Osteoblast (primary cell): ENCODE data around the gene FBRSL1. TPM values are rescaled to one million over a fixed set of nuclear protein-coding genes. Genes with fewer than 3 reads are reported as not detected.

Experiments used
- DNase-seq: peaks from one replicate; pipeline ENCODE4 v3.0.0; 2011; ENCODE audit warnings: low spot score, mixed read lengths; ENCODE audit not compliant: insufficient read length; ENCODE audit errors: missing footprints
- H2AFZ ChIP-seq: 2 replicates; pipeline ENCODE4 v1.6.0; 2011; ENCODE audit warnings: mild to moderate bottlenecking, low read length
- H3K27ac ChIP-seq: 2 replicates; pipeline ENCODE4 v1.5.1; 2011; ENCODE audit warnings: mild to moderate bottlenecking, low read depth, low read length, moderate library complexity
- H3K27me3 ChIP-seq: 2 replicates; pipeline ENCODE4 v1.6.0; 2012; ENCODE audit warnings: mild to moderate bottlenecking, control low read depth, inconsistent platforms, low read length, moderate library complexity; ENCODE audit not compliant: insufficient read depth
- H3K36me3 ChIP-seq: 2 replicates; pipeline ENCODE4 v1.5.1; 2011; ENCODE audit warnings: mild to moderate bottlenecking, low read length, control low read depth, moderate library complexity; ENCODE audit not compliant: insufficient read depth
- H3K4me1 ChIP-seq: 2 replicates; pipeline ENCODE4 v1.5.1; 2011; ENCODE audit warnings: mild to moderate bottlenecking, low read length, control low read depth, moderate library complexity; ENCODE audit not compliant: insufficient read depth
- H3K4me2 ChIP-seq: 2 replicates; pipeline ENCODE4 v1.6.0; 2011; ENCODE audit warnings: mild to moderate bottlenecking, low read length; ENCODE audit not compliant: insufficient read depth
- H3K4me3 ChIP-seq: fragments of 200-600 bp; sonication (generic); 3 replicates; pipeline ENCODE4 v1.5.1; 2012; ENCODE audit warnings: mild to moderate bottlenecking, low read length, inconsistent platforms; ENCODE audit not compliant: insufficient read depth
- H3K79me2 ChIP-seq: 2 replicates; pipeline ENCODE4 v1.6.0; 2012; ENCODE audit warnings: mild to moderate bottlenecking, low read length, control low read depth, inconsistent platforms; ENCODE audit not compliant: insufficient read depth
- H3K9me3 ChIP-seq: 2 replicates; pipeline ENCODE4 v1.5.1; 2011; ENCODE audit warnings: low read depth, low read length, control low read depth
- H4K20me1 ChIP-seq: 2 replicates; pipeline ENCODE4 v1.6.0; 2012; ENCODE audit warnings: mild to moderate bottlenecking, low read length, control low read depth; ENCODE audit not compliant: insufficient read depth
- total RNA-seq: library from RNA; depleted of rRNA; stranded (reverse); fragments of >200 nt; gene quantifications from 2 replicates; pipeline ENCODE4 v1.2.3, GENCODE V29; 2012
- TF ChIP-seq, protein P1 (sequence below): IDR thresholded peaks from 2 replicates; pipeline ENCODE4 v1.5.1; 2011; ENCODE audit warnings: mild to moderate bottlenecking, low read depth, low read length, moderate library complexity; ENCODE audit errors: extremely low read depth

FBRSL1 gene
- total RNA-seq, 1 donor = 12.3 TPM

GRCh38 chr12:132527186-132527882 is 37.4 kb downstream of the FBRSL1 start:
- DNase-seq = peak; percentile 88
- no peak overlapping the region for H3K4me3 ChIP-seq
- H3K27me3 ChIP-seq = no peaks in the 10 kb centered on the region
- TF ChIP-seq, protein P1, sequence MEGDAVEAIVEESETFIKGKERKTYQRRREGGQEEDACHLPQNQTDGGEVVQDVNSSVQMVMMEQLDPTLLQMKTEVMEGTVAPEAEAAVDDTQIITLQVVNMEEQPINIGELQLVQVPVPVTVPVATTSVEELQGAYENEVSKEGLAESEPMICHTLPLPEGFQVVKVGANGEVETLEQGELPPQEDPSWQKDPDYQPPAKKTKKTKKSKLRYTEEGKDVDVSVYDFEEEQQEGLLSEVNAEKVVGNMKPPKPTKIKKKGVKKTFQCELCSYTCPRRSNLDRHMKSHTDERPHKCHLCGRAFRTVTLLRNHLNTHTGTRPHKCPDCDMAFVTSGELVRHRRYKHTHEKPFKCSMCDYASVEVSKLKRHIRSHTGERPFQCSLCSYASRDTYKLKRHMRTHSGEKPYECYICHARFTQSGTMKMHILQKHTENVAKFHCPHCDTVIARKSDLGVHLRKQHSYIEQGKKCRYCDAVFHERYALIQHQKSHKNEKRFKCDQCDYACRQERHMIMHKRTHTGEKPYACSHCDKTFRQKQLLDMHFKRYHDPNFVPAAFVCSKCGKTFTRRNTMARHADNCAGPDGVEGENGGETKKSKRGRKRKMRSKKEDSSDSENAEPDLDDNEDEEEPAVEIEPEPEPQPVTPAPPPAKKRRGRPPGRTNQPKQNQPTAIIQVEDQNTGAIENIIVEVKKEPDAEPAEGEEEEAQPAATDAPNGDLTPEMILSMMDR = no peak
- H3K27ac ChIP-seq = no peak overlapping the region
- H3K9me3 ChIP-seq = no peaks in the 10 kb centered on the region
- no peak overlapping the region for H2AFZ ChIP-seq
- H3K79me2 ChIP-seq = no peaks in the 10 kb centered on the region
- H3K4me2 ChIP-seq = no peak overlapping the region
- H4K20me1 ChIP-seq = peaks cover 36% of the 10 kb centered on the region
- no peaks in the 10 kb centered on the region for H3K4me1 ChIP-seq
- no peaks in the 10 kb centered on the region for H3K36me3 ChIP-seq

- no peak overlapping the region for H2AFZ ChIP-seq
- no peaks in the 10 kb centered on the region for H3K36me3 ChIP-seq
- DNase-seq = peak; percentile 89
- TF ChIP-seq, protein P1 = no peak
- H3K27ac ChIP-seq = no peak overlapping the region
- H3K4me1 ChIP-seq = no peaks in the 10 kb centered on the region
- H3K9me3 ChIP-seq = no peaks in the 10 kb centered on the region
- peaks cover 30% of the 10 kb centered on the region for H4K20me1 ChIP-seq
- H3K4me3 ChIP-seq = no peak overlapping the region
- no peak overlapping the region for H3K4me2 ChIP-seq
- H3K27me3 ChIP-seq = no peaks in the 10 kb centered on the region
- H3K79me2 ChIP-seq = no peaks in the 10 kb centered on the region
Measured at GRCh38 chr12:132527883-132528264, 37.9 kb downstream of the FBRSL1 start.

DNA sequence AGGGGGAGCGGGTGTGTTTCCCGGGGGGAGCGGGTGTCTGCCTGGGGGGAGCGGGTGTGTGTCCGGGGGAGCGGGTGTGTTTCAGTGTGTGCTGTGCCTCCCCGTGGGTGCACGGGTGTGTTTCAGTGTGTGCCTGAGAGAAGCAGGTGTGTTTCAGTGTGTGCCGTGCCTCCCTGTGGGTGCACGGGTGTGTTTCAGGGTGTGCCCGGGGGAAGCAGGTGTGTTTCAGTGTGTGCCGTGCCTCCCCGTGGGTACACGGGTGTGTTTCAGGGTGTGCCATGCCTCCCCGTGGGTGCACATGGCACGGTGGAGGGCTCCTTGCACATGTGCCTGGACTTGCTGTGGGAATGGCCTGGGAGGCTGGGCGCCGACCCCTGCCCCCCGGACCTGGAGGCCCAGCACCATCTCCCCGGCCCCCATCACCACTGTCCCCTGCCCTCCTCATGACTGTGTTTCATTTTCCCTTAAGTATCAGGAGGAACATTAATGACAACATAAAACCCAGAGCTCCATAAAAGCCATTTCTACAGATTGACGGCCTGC is 38.7 kb downstream of the FBRSL1 start:
- no peak overlapping the region for H3K4me3 ChIP-seq
- peaks cover 23% of the 10 kb centered on the region for H4K20me1 ChIP-seq
- no peak overlapping the region for H3K27ac ChIP-seq
- H2AFZ ChIP-seq = no peak overlapping the region
- H3K27me3 ChIP-seq = no peaks in the 10 kb centered on the region
- no peaks in the 10 kb centered on the region for H3K4me1 ChIP-seq
- no peaks in the 10 kb centered on the region for H3K79me2 ChIP-seq
- TF ChIP-seq, protein P1 = no peak
- no peaks in the 10 kb centered on the region for H3K9me3 ChIP-seq
- H3K36me3 ChIP-seq = no peaks in the 10 kb centered on the region
- DNase-seq = no peak
- H3K4me2 ChIP-seq = no peak overlapping the region

DNA sequence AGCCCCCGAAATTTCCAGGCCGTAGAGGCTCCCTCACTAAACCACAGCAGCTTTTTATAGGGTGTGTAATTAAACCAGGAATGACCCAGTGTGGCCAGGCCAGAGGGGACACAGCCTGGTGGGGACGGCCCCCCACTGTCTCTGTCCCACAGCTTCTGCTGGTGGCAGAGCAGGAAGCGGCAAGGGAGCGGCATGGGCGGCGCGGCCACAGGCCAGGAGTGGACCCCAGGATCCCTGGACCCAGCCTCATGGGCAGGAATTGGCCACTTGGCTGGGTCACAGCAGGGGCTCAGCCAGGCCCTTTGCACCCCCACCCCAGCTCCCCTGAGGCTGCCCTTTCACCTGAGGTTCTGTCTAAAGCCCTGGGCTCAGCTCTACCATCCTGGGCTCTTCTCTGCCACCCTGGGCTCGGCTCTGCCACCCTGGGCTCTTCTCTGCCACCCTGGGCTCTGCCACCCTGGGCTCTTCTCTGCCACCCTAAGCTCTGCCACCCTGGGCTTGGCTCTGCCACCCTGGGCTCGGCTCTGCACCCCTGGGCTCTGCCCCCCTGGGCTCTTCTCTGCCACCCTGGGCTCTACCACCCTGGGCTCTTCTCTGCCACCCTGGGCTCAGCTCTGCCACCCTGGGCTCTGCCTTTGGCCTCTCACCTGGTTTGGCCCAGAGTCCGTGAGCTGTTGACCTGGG is 39.3 kb downstream of the FBRSL1 start:
- Histone ChIP-seq H3K79me2 (no peaks in the 10 kb centered on the region), H3K36me3 (no peaks in the 10 kb centered on the region), H3K4me1 (no peaks in the 10 kb centered on the region), H2AFZ (no peak overlapping the region), H3K27me3 (no peaks in the 10 kb centered on the region), H4K20me1 (peaks cover 17% of the 10 kb centered on the region), H3K4me2 (no peak overlapping the region), H3K27ac (no peak overlapping the region), H3K4me3 (no peak overlapping the region), H3K9me3 (no peaks in the 10 kb centered on the region)
- TF ChIP-seq, protein P1 = no peak
- DNase-seq = no peak
